NCI-H526 treated with DMSO at 0.1 percent for 48 hours (cell line): ENCODE data around the gene KCNJ3.
"Not testable (repeated sequence)": the region's sequence is repeated elsewhere in the genome, so short reads cannot be mapped to it uniquely, and the experiment has no call there.

Experiments
- DNase-seq: peaks from one replicate; lab custom pipeline; 2025; lab: John Stamatoyannopoulos, UW

KCNJ3 gene

GRCh38 chr2:154846842-154847241, 148.3 kb downstream of the KCNJ3 start:
- DNase-seq, result no peak

GRCh38 chr2:154849482-154849881, 151.0 kb downstream of the KCNJ3 start:
- DNase-seq, result no peak

GRCh38 chr2:154850532-154850931, 152.0 kb downstream of the KCNJ3 start:
- no peak for DNase-seq

GRCh38 chr2:154855138-154855537, 156.6 kb downstream of the KCNJ3 start:
- no peak for DNase-seq

GRCh38 chr2:154867151-154867550, 168.7 kb downstream of the KCNJ3 start:
- DNase-seq, result not testable (repeated sequence)

- DNase-seq, result no peak
Observed at GRCh38 chr2:154875999-154876398, 177.5 kb downstream of the KCNJ3 start.

- DNase-seq, result no peak
Observed at GRCh38 chr2:154882725-154883124, 184.2 kb downstream of the KCNJ3 start.

- DNase-seq, result no peak
Observed at GRCh38 chr2:154886316-154886715, 187.8 kb downstream of the KCNJ3 start.

- no peak for DNase-seq
Observed at GRCh38 chr2:154898269-154898668, 199.8 kb downstream of the KCNJ3 start.

GRCh38 chr2:154901063-154901462, 202.6 kb downstream of the KCNJ3 start:
- DNase-seq, result no peak
